Neutrophil (primary cell): ENCODE measurements around the gene CCNF.

Experiments
- H3K27ac ChIP-seq: fragments of 200-600 bp; sonication (generic); 2 replicates; pipeline ENCODE4 v1.5.1; 2016; ENCODE audit warnings: mild to moderate bottlenecking, moderate library complexity
- H3K27me3 ChIP-seq: fragments of 200-600 bp; sonication (generic); 2 replicates; pipeline ENCODE4 v1.6.0; 2016; ENCODE audit warnings: mild to moderate bottlenecking
- H3K36me3 ChIP-seq: fragments of 200-600 bp; sonication (generic); 2 replicates; pipeline ENCODE4 v1.5.1; 2017
- H3K4me1 ChIP-seq, 2 experiments: fragments of 200-600 bp in 1 of 2; sonication (generic) in 1 of 2; 1 replicate in 1 of 2; 2 replicates in 1 of 2; pipeline versions ENCODE4 v1.5.1 to v1.6.1; 2013 to 2016; ENCODE audit warnings: low read depth in 1 of 2, low read length in 1 of 2, mild to moderate bottlenecking in 1 of 2, moderate library complexity in 1 of 2; ENCODE audit not compliant: control insufficient read depth in 1 of 2, insufficient read depth in 1 of 2
- H3K4me3 ChIP-seq, 2 experiments: fragments of 200-600 bp in 1 of 2; sonication (generic) in 1 of 2; 1 replicate in 1 of 2; 2 replicates in 1 of 2; pipeline ENCODE4 v1.5.1; 2013 to 2016; ENCODE audit warnings: low read depth in 1 of 2, low read length in 1 of 2, mild to moderate bottlenecking in 1 of 2, moderate library complexity in 1 of 2
- H3K9me3 ChIP-seq: fragments of 200-600 bp; sonication (generic); 2 replicates; pipeline ENCODE4 v1.5.1; 2016
- TF ChIP-seq, protein P1 (sequence below): fragments of 200-600 bp; sonication (generic); IDR thresholded peaks from 2 replicates; pipeline ENCODE4 v1.5.1; 2016; ENCODE audit warnings: antibody characterized with exemption

Gene CCNF

DNA sequence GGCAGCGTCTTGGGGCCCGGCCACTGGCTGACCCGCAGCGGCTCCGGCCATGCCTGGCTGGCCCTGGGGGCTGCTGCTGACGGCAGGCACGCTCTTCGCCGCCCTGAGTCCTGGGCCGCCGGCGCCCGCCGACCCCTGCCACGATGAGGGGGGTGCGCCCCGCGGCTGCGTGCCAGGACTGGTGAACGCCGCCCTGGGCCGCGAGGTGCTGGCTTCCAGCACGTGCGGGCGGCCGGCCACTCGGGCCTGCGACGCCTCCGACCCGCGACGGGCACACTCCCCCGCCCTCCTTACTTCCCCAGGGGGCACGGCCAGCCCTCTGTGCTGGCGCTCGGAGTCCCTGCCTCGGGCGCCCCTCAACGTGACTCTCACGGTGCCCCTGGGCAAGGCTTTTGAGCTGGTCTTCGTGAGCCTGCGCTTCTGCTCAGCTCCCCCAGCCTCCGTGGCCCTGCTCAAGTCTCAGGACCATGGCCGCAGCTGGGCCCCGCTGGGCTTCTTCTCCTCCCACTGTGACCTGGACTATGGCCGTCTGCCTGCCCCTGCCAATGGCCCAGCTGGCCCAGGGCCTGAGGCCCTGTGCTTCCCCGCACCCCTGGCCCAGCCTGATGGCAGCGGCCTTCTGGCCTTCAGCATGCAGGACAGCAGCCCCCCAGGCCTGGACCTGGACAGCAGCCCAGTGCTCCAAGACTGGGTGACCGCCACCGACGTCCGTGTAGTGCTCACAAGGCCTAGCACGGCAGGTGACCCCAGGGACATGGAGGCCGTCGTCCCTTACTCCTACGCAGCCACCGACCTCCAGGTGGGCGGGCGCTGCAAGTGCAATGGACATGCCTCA, 42.6 kb downstream of the CCNF start:
- H3K27ac ChIP-seq: no peak overlapping the region
- H3K4me3 ChIP-seq: no peak overlapping the region
- H3K9me3 ChIP-seq: no peaks in the 10 kb centered on the region
- peaks cover 29 to 48% of the 10 kb centered on the region in 2 experiments for H3K4me1 ChIP-seq
- TF ChIP-seq, protein P1, sequence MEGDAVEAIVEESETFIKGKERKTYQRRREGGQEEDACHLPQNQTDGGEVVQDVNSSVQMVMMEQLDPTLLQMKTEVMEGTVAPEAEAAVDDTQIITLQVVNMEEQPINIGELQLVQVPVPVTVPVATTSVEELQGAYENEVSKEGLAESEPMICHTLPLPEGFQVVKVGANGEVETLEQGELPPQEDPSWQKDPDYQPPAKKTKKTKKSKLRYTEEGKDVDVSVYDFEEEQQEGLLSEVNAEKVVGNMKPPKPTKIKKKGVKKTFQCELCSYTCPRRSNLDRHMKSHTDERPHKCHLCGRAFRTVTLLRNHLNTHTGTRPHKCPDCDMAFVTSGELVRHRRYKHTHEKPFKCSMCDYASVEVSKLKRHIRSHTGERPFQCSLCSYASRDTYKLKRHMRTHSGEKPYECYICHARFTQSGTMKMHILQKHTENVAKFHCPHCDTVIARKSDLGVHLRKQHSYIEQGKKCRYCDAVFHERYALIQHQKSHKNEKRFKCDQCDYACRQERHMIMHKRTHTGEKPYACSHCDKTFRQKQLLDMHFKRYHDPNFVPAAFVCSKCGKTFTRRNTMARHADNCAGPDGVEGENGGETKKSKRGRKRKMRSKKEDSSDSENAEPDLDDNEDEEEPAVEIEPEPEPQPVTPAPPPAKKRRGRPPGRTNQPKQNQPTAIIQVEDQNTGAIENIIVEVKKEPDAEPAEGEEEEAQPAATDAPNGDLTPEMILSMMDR: no peak
- peaks cover 93% of the 10 kb centered on the region for H3K27me3 ChIP-seq
- H3K36me3 ChIP-seq: no peaks in the 10 kb centered on the region

DNA sequence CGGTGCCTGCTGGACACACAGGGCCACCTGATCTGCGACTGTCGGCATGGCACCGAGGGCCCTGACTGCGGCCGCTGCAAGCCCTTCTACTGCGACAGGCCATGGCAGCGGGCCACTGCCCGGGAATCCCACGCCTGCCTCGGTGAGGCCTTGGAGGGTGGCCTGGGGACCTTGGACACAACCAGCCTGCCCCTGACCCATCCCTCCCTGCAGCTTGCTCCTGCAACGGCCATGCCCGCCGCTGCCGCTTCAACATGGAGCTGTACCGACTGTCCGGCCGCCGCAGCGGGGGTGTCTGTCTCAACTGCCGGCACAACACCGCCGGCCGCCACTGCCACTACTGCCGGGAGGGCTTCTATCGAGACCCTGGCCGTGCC, 43.2 kb downstream of the CCNF start:
- TF ChIP-seq, protein P1: no peak
- Histone ChIP-seq H3K36me3 (no peaks in the 10 kb centered on the region), H3K27me3 (peaks cover 87% of the 10 kb centered on the region), H3K4me3 (no peak overlapping the region), H3K9me3 (no peaks in the 10 kb centered on the region), H3K4me1 (peaks cover 29 to 47% of the 10 kb centered on the region in 2 experiments), H3K27ac (no peak overlapping the region)

DNA sequence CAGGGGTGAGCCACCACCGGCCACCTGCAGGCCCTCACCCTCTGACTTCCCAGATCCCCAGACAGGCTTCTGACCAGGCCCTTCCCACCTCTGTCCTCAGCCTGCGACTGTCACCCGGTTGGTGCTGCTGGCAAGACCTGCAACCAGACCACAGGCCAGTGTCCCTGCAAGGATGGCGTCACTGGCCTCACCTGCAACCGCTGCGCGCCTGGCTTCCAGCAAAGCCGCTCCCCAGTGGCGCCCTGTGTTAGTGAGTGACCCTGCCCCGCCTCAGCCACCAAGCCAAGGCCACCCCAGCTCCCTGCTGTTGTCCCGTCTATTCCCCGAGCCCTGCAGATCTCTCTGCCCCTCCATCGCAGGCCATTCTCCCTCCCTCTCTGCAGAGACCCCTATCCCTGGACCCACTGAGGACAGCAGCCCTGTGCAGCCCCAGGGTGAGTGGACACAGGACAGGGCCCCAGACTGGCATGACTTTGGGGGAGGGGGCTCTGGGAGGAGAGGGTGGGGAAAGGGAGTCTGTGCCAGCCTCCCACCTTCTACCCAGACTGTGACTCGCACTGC, 43.7 kb downstream of the CCNF start:
- Histone ChIP-seq H3K4me3 (peak overlapping the region in 1 of 2 experiments; percentile 40), H3K27ac (no peak overlapping the region), H3K4me1 (peaks cover 29 to 42% of the 10 kb centered on the region in 2 experiments), H3K27me3 (peaks cover 82% of the 10 kb centered on the region), H3K36me3 (no peaks in the 10 kb centered on the region), H3K9me3 (no peaks in the 10 kb centered on the region)
- TF ChIP-seq, protein P1: no peak

DNA sequence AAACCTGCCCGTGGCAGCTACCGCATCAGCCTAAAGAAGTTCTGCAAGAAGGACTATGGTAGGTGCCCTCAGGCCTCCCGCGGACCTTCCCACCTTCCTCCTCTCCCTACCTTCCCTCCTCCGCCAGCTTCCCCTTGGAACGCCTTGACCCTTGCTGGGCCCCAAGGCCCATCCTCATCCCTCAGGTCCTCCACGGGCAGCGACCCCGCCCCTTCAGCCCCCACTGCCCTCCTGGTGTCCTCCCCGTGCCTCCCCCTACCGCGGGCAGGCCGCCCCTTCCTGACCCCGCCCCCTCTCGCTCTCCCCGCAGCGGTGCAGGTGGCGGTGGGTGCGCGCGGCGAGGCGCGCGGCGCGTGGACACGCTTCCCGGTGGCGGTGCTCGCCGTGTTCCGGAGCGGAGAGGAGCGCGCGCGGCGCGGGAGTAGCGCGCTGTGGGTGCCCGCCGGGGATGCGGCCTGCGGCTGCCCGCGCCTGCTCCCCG, 44.2 kb downstream of the CCNF start:
- H3K27ac ChIP-seq: peak overlapping the region; percentile 46
- H3K4me3 ChIP-seq: peak overlapping the region in 1 of 2 experiments; percentile 40
- H3K36me3 ChIP-seq: no peaks in the 10 kb centered on the region
- no peaks in the 10 kb centered on the region for H3K9me3 ChIP-seq
- peaks cover 24 to 37% of the 10 kb centered on the region in 2 experiments for H3K4me1 ChIP-seq
- H3K27me3 ChIP-seq: peaks cover 77% of the 10 kb centered on the region
- TF ChIP-seq, protein P1: no peak

DNA sequence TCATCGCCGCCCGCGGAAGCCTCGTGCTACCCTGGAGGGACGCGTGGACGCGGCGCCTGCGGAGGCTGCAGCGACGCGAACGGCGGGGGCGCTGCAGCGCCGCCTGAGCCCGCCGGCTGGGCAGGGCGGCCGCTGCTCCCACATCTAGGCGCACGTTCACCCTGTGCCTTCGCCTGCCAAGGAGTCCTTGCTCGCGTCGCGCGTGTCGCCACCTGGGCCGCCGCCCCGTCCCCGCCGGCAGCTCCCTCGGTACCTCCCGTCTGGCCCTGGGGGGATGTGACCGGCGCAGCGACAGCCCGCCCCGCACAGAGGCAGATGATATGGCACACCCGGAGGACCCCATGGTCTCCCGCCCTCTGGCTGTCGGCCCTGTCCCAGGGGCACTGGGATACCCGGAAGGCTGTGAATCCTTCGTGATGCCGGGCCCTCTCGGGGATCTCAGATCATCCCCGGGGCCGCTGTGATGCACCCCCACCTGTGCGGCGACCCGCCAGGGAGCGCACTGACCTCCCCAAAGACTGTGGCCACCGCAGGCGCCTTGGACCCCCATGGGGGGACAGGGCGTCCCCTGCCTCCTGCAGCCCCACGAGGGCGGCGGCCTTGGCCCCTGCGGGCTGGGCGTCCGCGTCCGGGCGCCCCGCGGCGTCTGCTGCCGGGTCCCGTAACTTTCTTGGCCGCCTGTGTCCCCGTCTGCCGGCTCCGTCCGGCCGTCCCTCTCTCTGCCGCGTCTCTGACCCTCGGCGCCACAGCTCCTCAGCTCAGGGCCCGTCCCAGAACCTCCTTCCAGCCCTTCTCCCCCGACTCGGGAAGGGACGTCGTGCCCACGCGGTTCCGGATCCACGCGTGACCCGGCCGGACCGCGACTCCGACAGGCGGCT, 45.0 kb downstream of the CCNF start:
- no peaks in the 10 kb centered on the region for H3K9me3 ChIP-seq
- H3K4me1 ChIP-seq: peaks cover 24 to 34% of the 10 kb centered on the region in 2 experiments
- TF ChIP-seq, protein P1: peak; percentile 42
- H3K27ac ChIP-seq: peak overlapping the region; percentile 46
- peaks cover 69% of the 10 kb centered on the region for H3K27me3 ChIP-seq
- no peaks in the 10 kb centered on the region for H3K36me3 ChIP-seq
- peak overlapping the region; percentile 69 to 85 for H3K4me3 ChIP-seq
